MCF 10A (cell line): ENCODE data around the gene CRADD. TPM values are rescaled to one million over a fixed set of nuclear protein-coding genes. Genes with fewer than 3 reads are reported as not detected.

ENCODE experiments used
- BruUV-seq: library from RNA; stranded (reverse); fragments of 400-500 nt; replicated peaks from 2 replicates; lab custom pipeline; 2021; lab: Mats Ljungman, UMichigan
- CTCF ChIA-PET: fragments of 300-600 bp; sonication (Branson Sonifier 250); formaldehyde crosslinking; extraction: SDS; loops from one replicate; lab custom pipeline; 2021; ENCODE audit warnings: antibody characterized with exemption, inconsistent platforms; lab: Yijun Ruan, JAX
- POLR2A ChIA-PET: fragments of 300-600, 350-650 bp; sonication (Branson Sonifier 250); formaldehyde crosslinking; extraction: SDS; loops from one replicate; lab custom pipeline; 2020; ENCODE audit warnings: antibody characterized with exemption, inconsistent platforms; lab: Yijun Ruan, JAX
- DNase-seq: peaks from one replicate; pipeline ENCODE4 v3.0.0-alpha.2; 2018; ENCODE audit not compliant: unreplicated experiment
- H3K27ac Mint-ChIP-seq: one replicate; pipeline ENCODE4 v1.8.0; 2022; ENCODE audit warnings: mild to moderate bottlenecking, low read depth, mixed read lengths; ENCODE audit not compliant: unreplicated experiment
- H3K27me3 Mint-ChIP-seq: one replicate; pipeline ENCODE4 v1.8.0; 2022; ENCODE audit warnings: mixed read lengths; ENCODE audit not compliant: insufficient read depth, unreplicated experiment
- H3K36me3 Mint-ChIP-seq: one replicate; pipeline ENCODE4 v1.8.0; 2022; ENCODE audit warnings: mild to moderate bottlenecking, moderate library complexity, mixed read lengths; ENCODE audit not compliant: insufficient read depth, unreplicated experiment
- H3K4me1 Mint-ChIP-seq: one replicate; pipeline ENCODE4 v1.8.0; 2022; ENCODE audit warnings: mixed read lengths; ENCODE audit not compliant: insufficient read depth, unreplicated experiment
- H3K4me3 Mint-ChIP-seq: one replicate; pipeline ENCODE4 v1.8.0; 2022; ENCODE audit warnings: mild to moderate bottlenecking, moderate library complexity, mixed read lengths; ENCODE audit not compliant: unreplicated experiment
- H3K9me3 Mint-ChIP-seq: one replicate; pipeline ENCODE4 v1.8.0; 2022; ENCODE audit warnings: mixed read lengths; ENCODE audit not compliant: unreplicated experiment
- intact Hi-C: fragments of 100-400 bp; cut with micrococcal nuclease; formaldehyde crosslinking; loops from 2 replicates; pipeline ENCODE4 v1.14.1; 2022
- total RNA-seq: library from RNA; stranded (reverse); gene quantifications from 2 replicates; pipeline ENCODE4 v1.2.3, GENCODE V29; 2022
- TF ChIP-seq, protein P1 (sequence below): fragments of 200-600 bp; IDR thresholded peaks from one replicate; pipeline ENCODE4 v1.8.0; 2022; ENCODE audit warnings: antibody characterized with exemption, mild to moderate bottlenecking; ENCODE audit not compliant: unreplicated experiment

The CRADD gene
- total RNA-seq, 1 experiment from 2014 or later = 15.4 TPM

GRCh38 chr12:93776581-93777018 is 99.4 kb downstream of the CRADD start:
- Mint-ChIP-seq H3K4me3 (no peak overlapping the region), H3K4me1 (peaks cover 25% of the 10 kb centered on the region), H3K27ac (peak overlapping the region; percentile 8), H3K27me3 (no peaks in the 10 kb centered on the region), H3K36me3 (no peaks in the 10 kb centered on the region), H3K9me3 (no peaks in the 10 kb centered on the region)
- intact Hi-C loops = no loop called here
- TF ChIP-seq, protein P1, sequence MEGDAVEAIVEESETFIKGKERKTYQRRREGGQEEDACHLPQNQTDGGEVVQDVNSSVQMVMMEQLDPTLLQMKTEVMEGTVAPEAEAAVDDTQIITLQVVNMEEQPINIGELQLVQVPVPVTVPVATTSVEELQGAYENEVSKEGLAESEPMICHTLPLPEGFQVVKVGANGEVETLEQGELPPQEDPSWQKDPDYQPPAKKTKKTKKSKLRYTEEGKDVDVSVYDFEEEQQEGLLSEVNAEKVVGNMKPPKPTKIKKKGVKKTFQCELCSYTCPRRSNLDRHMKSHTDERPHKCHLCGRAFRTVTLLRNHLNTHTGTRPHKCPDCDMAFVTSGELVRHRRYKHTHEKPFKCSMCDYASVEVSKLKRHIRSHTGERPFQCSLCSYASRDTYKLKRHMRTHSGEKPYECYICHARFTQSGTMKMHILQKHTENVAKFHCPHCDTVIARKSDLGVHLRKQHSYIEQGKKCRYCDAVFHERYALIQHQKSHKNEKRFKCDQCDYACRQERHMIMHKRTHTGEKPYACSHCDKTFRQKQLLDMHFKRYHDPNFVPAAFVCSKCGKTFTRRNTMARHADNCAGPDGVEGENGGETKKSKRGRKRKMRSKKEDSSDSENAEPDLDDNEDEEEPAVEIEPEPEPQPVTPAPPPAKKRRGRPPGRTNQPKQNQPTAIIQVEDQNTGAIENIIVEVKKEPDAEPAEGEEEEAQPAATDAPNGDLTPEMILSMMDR = no peak
- no TSS peak for BruUV-seq
- CTCF ChIA-PET = interaction anchor here (1.1 kb wide), 1 partner anchor 326 kb away, joined by 3 read pairs; no protein-coding TSS in a partner anchor
- peak; percentile 70 for DNase-seq
- POLR2A ChIA-PET = interaction anchor here (0.6 to 1.7 kb wide), 4 partner anchors 36 to 324 kb away, joined by 3 to 5 read pairs (median 4); no protein-coding TSS in a partner anchor

GRCh38 chr12:93777254-93777653 is 100.1 kb downstream of the CRADD start:
- Mint-ChIP-seq H3K36me3 (no peaks in the 10 kb centered on the region), H3K9me3 (no peaks in the 10 kb centered on the region), H3K4me1 (peaks cover 25% of the 10 kb centered on the region), H3K27me3 (no peaks in the 10 kb centered on the region), H3K4me3 (no peak overlapping the region), H3K27ac (peak overlapping the region; percentile 8)
- no TSS peak for BruUV-seq
- ChIA-PET CTCF (interaction anchor here (0.7 to 2.6 kb wide), 3 partner anchors 10 to 825 kb away, joined by 3 to 11 read pairs (median 3); no protein-coding TSS in a partner anchor), POLR2A (interaction anchor here (0.6 to 1.7 kb wide), 7 partner anchors 9 to 324 kb away, joined by 3 to 5 read pairs (median 4); no protein-coding TSS in a partner anchor)
- TF ChIP-seq, protein P1 = no peak
- intact Hi-C loops = no loop called here
- no peak for DNase-seq

DNA sequence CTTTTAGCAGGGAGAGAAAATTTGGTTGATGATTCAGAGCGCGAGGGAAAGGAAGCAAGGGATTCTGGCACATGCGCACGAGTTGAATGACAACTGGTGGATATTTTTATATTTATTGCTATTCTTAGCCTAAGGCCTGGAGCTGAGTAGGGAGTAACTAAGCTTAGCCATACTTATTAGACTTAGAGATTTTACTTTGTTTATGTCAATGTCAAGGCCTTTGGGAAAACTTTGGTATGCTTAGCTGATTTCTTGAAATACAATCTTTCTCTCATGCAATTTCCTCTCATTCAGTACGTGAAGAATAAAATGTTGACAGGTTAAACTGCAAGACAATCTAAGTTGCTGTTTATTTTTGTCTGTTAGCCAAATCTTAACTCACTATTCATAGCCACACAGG is 101.1 kb downstream of the CRADD start:
- peak; percentile 47 for DNase-seq
- no peak overlapping the region for H3K4me3 Mint-ChIP-seq
- intact Hi-C loops = no loop called here
- no peaks in the 10 kb centered on the region for H3K9me3 Mint-ChIP-seq
- no peaks in the 10 kb centered on the region for H3K27me3 Mint-ChIP-seq
- BruUV-seq = no TSS peak
- no peak overlapping the region for H3K27ac Mint-ChIP-seq
- ChIA-PET CTCF (interaction anchor here (1.3 to 2.6 kb wide), 2 partner anchors 11 to 323 kb away, joined by 8 to 11 read pairs; no protein-coding TSS in a partner anchor), POLR2A (interaction anchor here (0.9 to 1.7 kb wide), 3 partner anchors 9 to 323 kb away, joined by 3 to 4 read pairs (median 4); no protein-coding TSS in a partner anchor)
- H3K36me3 Mint-ChIP-seq = no peaks in the 10 kb centered on the region
- H3K4me1 Mint-ChIP-seq = peaks cover 19% of the 10 kb centered on the region
- TF ChIP-seq, protein P1 = no peak

DNA sequence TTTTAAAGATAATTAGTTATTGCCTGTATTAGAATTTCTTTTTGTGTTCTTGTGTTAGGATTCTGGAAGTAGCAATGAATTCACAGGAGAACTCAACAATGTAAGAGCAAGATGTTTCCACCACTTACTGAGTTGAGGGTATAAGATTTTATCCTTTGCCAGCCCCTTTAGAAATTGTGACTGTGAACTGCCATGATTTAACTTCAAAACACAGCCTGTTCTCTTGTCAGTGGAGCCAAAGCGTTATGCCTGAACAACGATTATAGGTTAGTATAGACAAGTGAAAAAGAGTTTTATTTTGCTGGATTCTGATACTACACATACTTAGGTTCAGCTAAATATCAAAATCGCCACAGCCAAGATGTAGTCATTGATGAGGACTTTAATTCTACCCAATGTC is 101.6 kb downstream of the CRADD start:
- intact Hi-C loops = no loop called here
- H3K4me3 Mint-ChIP-seq = no peak overlapping the region
- no peaks in the 10 kb centered on the region for H3K9me3 Mint-ChIP-seq
- H3K27ac Mint-ChIP-seq = no peak overlapping the region
- no peaks in the 10 kb centered on the region for H3K36me3 Mint-ChIP-seq
- BruUV-seq = no TSS peak
- H3K4me1 Mint-ChIP-seq = peaks cover 17% of the 10 kb centered on the region
- ChIA-PET CTCF (interaction anchor here (1.3 to 2.6 kb wide), 2 partner anchors 12 to 322 kb away, joined by 8 to 11 read pairs; no protein-coding TSS in a partner anchor), POLR2A (interaction anchor here (0.9 to 1.0 kb wide), 2 partner anchors 10 to 11 kb away, joined by 3 to 4 read pairs; no protein-coding TSS in a partner anchor)
- no peak for DNase-seq
- no peaks in the 10 kb centered on the region for H3K27me3 Mint-ChIP-seq
- TF ChIP-seq, protein P1 = no peak
